ENCODE results near the gene HS6ST3.

Gene HS6ST3

DNA sequence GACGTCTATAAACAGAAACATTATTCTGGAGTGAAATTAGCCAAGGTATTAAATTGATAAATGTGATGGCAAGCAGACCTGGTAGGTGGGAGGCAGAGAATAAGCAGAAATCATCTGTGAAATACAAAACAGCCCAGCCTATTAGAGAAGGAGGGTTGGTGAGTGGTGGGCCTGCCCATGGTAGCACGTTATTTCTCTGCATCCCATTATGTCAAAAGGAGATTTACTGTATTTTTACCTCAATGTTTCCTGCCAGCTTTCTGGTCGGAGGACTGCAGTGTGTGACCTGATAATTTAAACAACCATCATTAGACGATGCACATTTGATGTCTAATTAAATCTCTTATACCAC lies 703.5 kb downstream of the HS6ST3 start:
- DNase-seq (ENCODE audit: low spot score): no peak

DNA sequence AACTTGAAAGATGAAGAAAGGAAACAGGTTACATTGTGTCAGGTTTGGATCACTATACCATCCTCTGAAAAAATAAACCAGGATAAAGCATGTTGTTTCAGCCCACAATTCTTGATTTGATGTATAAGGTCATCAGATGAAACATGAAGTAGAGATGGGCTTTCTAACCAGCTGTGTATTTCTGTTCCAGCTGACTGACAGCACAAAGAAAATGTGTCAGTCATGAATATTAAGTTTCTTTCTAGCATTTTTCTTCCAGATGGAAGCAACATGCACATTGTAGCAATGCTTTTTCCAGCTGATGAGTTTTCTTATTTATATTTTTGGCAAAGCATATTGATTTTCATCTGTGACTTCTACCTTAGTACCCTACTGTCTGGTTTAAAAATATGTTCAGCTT lies 704.8 kb downstream of the HS6ST3 start:
- no peak for DNase-seq (ENCODE audit: low spot score)

DNA sequence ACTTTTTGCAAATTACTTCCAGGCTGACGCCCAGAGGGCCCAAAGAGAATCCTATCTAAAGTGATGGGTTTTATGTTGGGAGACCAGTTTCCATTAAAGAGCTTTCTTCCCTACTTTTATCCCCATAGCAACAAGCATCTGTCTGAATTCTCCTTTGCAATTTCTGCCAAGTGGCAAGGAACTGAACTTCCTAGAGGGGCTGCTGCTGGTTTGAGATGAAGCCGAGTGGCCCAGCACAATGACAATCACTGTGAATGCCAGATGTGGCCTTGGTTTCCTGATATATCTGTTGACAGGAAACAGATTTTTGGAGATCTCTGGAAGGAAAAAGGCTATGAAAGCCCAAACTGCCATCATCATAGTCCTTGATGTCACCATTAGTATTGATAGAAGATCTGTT lies 705.8 kb downstream of the HS6ST3 start:
- no peak for DNase-seq (ENCODE audit: low spot score)

GRCh38 chr13:96796091-96796633 lies 706.3 kb downstream of the HS6ST3 start:
- DNase-seq (ENCODE audit: low spot score): no peak

DNA sequence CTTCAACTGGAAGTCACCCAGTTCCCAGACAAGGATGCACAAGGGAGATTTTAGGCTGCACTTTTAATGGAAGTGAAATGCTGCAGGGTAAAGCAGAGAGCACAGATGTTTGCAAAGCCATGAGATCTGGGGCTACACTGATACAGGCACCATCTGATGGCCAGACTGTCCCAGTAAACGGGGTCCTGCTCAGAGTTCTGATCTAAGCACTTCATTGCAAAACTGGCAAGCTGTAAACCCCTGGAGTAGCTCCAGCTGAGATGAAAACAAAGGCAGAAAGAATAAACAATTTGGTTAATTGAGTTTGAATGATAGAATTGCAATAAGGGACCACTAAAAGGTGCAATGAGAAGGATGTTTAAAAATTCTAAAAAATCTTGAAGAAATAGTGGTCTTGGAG lies 707.2 kb downstream of the HS6ST3 start:
- no peak for DNase-seq (ENCODE audit: low spot score)

DNA sequence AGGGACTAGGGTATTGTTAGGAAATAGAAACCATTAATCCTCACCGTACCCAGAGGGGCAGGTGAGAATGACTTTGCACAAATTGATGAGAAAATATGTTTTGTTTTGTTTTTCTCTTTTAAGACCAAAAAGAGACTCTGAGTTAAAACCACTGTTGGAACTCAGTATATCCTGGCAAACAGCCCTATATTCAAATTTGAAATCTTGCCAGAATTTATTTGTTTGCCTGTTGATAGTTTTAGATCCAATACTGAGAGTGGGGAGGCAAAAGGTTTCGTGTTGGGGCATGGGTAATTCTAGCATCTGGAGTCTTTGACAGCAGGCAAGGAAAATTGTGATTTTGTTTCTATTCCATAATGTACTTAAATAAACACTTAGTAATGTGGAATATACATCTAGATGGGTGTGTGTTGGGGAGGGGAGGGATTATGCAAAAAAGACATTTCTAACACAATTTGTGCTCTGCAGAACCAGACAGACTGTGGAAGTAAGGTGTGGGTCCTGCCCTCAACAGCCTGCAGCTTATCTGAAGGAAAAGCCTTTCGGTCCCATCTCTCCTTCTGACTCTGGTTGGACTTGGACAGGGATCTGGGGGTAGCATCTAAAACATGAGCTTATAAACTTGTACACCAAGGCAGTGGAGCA lies 713.7 kb downstream of the HS6ST3 start:
- DNase-seq (ENCODE audit: low spot score): no peak

DNA sequence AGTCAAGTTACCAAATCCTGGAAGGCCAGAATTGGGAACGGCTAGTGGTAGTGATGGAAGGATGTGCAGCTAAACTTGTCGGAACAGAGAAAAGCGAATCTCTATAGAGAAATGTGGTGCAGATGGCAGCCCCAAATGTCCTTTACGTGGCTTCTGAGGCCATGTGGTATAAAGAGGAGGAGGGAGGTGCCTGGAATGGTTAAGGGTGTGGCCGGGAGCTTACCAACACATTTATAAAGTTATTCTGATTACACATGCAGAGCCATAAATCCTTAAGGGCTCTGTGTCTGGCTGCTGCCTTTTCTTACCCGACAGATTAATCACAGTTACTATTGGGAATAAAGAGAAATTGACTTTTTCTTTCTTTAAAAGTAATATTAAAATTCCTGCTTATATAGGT lies 714.3 kb downstream of the HS6ST3 start:
- no peak for DNase-seq (ENCODE audit: low spot score)

- DNase-seq (ENCODE audit: low spot score): no peak
These were observed 716.8 kb downstream of the HS6ST3 start for GRCh38 chr13:96806746-96807145.

- DNase-seq (ENCODE audit: low spot score): no peak
These were observed 719.6 kb downstream of the HS6ST3 start for GRCh38 chr13:96809366-96810096.

DNA sequence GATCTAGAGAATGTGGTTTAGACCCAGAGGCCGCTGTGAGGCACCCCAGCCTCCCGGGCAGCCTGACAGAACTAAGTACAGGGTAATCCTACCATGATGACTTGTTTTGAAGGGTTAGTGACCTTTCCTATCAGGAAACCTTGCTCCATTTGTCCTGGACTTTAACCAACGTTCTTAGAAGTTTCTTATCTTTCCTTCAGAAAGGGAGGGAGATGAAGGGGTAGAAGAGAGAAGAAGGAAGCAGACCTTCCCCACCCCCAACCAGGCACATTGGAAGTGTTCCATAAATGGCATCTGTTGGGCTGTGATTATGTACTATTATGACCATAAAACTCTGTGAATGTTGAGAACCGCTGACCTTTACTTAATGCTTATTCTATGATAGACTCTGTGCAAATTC lies 720.2 kb downstream of the HS6ST3 start:
- no peak for DNase-seq (ENCODE audit: low spot score)

DNA sequence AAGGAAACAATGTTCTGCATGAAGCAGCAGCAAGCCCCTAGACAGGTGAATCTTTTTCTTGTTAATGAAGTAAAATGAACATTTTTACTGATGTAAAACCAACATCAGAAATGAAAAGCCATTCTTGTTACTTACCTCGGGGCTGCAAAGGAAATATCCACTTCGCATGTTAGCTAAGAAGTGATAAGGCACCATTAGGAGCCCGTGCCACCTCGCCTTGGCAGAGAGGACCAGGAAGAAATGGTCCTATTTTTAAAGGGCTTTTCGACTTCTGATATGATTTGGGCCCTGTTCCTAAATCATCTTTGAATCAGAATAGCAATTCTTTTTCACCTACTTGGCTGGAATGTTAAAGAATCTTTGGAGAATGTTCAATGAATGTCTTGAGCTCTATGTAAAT lies 721.1 kb downstream of the HS6ST3 start:
- DNase-seq (ENCODE audit: low spot score): no peak

- DNase-seq (ENCODE audit: low spot score): no peak
These were observed 726.4 kb downstream of the HS6ST3 start for GRCh38 chr13:96816261-96816660.

GRCh38 chr13:96816874-96817273 lies 727.0 kb downstream of the HS6ST3 start:
- no peak for DNase-seq (ENCODE audit: low spot score)

DNA sequence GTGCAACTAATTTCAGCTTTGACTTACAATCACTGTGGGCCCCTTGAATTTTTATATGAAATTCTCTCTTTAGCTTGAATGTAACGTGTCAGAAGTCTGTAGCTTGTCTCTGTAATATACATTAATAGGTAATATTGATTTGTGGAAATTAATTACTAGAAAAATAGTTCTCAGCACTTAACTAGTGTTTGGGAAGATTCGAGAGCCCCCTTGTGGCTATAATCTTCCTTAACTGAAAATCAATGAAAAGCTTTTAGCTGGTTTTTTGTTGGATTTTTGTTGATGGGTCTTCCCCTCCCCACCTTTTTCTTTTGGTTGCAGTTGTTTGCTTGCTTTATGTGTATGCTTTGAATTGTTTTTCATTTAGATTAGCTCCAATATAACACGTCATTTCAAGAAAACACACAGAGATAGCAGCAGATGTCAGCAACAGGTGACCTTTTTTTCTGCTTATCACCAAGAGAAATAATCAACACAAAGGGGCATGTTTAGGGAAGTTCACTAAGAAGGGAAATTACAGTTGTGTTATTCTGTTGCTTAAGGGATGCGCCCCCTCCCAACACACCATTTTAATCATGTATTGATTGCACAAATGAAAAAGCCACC lies 727.5 kb downstream of the HS6ST3 start:
- no peak for DNase-seq (ENCODE audit: low spot score)

DNA sequence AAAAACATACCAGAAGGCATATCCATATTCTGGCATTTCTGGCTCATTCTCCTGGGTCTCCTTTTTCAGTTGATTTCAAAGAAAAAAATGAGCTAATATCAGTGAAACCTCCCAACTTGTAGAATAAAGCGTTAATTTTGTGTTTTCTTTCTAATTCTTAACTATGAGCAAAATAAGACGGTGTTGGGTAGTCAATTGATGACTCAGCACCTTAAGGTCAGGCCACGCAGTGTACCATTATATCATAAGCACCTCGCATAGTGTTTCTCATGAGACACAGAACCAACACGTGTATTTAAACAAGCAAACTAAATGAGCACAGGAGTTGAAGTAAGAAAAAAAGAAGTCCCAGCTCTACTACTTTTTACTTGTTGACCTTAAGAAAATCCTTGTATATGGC lies 729.5 kb downstream of the HS6ST3 start:
- no peak for DNase-seq (ENCODE audit: low spot score)

DNA sequence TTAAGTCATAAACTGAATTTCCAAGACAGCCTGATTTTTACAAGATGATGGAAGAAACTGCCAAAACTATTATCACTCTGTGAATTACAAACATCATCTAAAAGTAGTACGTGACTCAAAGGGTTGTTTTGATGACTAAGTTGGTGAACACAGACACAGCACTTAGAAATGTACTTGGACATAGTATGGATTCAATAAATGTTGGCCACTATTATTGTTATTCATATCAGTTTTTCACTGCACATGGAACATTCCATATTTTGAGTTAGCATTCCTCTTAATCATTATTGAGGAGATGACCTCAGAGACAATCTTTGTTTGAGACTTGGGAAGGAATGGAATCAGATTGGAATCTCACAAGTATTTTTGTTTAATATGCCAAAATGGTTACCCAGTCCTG lies 731.5 kb downstream of the HS6ST3 start:
- no peak for DNase-seq (ENCODE audit: low spot score)

DNA sequence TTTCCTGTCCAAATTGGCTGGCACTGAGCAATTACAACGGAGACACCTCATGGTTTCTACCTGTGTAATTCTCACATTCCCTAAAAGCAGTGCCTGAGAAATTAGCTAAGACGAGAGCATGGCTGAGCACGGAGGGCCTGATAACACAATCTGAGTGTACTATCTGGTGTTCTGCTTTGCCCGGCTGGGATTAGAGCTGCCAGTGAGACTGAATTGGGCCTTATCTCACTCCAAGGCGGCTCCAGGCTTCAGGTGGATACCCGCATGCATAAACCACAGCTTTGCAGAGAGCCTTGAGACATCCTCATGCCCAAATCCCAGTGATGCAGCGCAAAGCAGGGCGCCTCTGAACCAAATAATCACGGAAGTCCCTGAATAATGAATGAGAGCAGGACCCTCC lies 732.1 kb downstream of the HS6ST3 start:
- DNase-seq (ENCODE audit: low spot score): no peak

DNA sequence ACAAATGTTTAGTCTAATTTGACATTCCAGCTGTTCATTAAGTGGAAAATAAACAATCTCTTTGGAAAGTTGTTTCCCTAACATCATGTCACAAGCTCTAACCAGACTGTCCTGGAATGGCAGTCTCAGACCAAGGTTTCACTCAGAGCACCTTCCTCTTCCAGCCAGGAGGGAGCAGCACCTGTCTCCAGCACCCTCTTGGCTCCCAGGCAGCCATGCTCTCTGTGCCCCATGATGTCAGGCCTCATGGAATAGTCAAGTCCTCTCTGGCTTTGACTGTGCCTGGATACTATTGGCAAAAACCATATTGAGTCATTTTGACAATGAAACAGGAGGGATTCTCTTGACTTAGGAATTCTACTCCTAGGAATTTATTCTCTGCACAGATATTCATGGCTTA lies 733.0 kb downstream of the HS6ST3 start:
- DNase-seq (ENCODE audit: low spot score): no peak

- no peak for DNase-seq (ENCODE audit: low spot score)
These were observed 734.2 kb downstream of the HS6ST3 start for GRCh38 chr13:96824140-96824539.

- no peak for DNase-seq (ENCODE audit: low spot score)
These were observed 735.7 kb downstream of the HS6ST3 start for GRCh38 chr13:96825653-96826052.

GRCh38 chr13:96834626-96835025 lies 744.7 kb downstream of the HS6ST3 start:
- no peak for DNase-seq (ENCODE audit: low spot score)

DNA sequence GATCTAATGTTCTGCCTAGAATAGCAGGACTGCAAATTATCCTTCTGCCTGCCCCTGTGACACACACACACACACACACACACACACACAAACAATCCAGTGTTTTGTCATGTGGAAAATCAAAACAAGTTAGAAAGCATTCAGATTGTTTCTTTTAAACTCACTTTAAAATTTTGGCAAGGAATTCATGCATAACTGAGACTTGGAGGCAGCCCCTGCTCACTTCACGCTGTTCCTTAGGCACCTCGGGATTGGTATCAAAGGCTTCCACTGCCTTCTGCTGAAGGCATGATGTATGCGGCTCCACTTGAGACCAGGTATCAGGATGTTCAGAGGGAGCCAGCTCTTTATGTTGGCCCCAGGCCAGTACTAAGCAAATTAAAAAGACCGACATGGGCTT lies 745.6 kb downstream of the HS6ST3 start:
- no peak for DNase-seq (ENCODE audit: low spot score)

DNA sequence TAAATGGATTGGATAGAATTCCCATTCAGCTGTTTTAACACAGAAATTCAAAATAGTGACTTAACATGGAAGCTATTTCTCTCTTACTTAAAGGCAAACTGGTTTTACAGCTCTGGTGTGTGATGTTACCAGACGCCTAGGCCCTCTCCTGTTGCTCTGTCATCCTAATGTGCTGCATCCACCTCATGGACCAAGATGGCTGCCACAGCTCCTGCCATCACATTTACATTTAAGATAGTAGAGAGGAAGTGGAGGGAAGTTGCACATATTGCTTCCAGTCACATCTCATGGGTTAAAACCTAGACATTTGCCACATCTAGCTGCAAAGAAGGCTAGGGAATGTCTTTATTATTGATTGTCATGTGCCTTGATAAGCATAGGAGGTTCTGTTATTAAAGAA lies 746.8 kb downstream of the HS6ST3 start:
- DNase-seq (ENCODE audit: low spot score): no peak

Data from hematopoietic multipotent progenitor cell treated with erythropoietin and hydrocortisone succinate and interleukin-3 and kit ligand, for 17 days (in vitro differentiated cells).